ENCODE results near the gene GRIN1. TPM values are rescaled to one million over a fixed set of nuclear protein-coding genes. Genes with fewer than 3 reads are reported as not detected.

GRIN1 gene
- total RNA-seq, 4 donors from 2014 or later, result 0.14 TPM; not detected in 3

GRCh38 chr9:137206602-137207001 is 67.6 kb downstream of the GRIN1 start:
- TF ChIP-seq POLR2AphosphoS5 (IDR thresholded peaks at IDR 0.05) (no peak), POLR2A (IDR thresholded peaks at IDR 0.05) (no peak), EP300 (IDR thresholded peaks at IDR 0.05; ENCODE audit: low read depth) (no peak), CTCF (IDR thresholded peaks at IDR 0.05) (no peak)
- Histone ChIP-seq H3K36me3 (no peaks in the 10 kb centered on the region), H3K27ac (no peak overlapping the region), H3K4me1 (peaks cover 26 to 45% (median 35%) of the 10 kb centered on the region in 4 donors), H3K27me3 (no peaks in the 10 kb centered on the region), H3K9me3 (no peaks in the 10 kb centered on the region), H3K4me3 (peak overlapping the region in 1 of 4 donors; percentile 92)
- 60 to 74% methylated on average over 4 to 7 of the region's 7 CpGs for WGBS, 2 donors (ENCODE audit: low coverage in 1 of 2)
- in situ Hi-C loops (cut with MboI; ENCODE audit: low pct_ligation_motif_present in 1 of 4, low pct_unique_long_range_greater_than_20kb in 1 of 4, low sequenced_read_pairs in 3 of 4) (loop anchor here in 1 of 4 donors (25.0 kb wide), 1 partner anchor 94 kb away; the partner anchor contains the start of gene DPP7), intact Hi-C loops (cut with DNase I; ENCODE audit: low total_unique reads) (no loop called here)
- DNase-seq, result no peak

GRCh38 chr9:137211532-137211931 is 72.6 kb downstream of the GRIN1 start:
- DNase-seq, result no peak
- Histone ChIP-seq H3K4me1 (peaks cover 3 to 6% (median 4%) of the 10 kb centered on the region in 4 donors), H3K9me3 (no peaks in the 10 kb centered on the region), H3K36me3 (no peaks in the 10 kb centered on the region), H3K4me3 (no peak overlapping the region), H3K27ac (no peak overlapping the region), H3K27me3 (no peaks in the 10 kb centered on the region)
- in situ Hi-C loops (cut with MboI; ENCODE audit: low pct_ligation_motif_present in 1 of 4, low pct_unique_long_range_greater_than_20kb in 1 of 4, low sequenced_read_pairs in 3 of 4), result loop anchor here in 1 of 4 donors (25.0 kb wide), 1 partner anchor 99 kb away; the partner anchor contains the start of gene DPP7
- WGBS, 2 donors (ENCODE audit: low coverage in 1 of 2), result 82% methylated on average over 13 of the region's 13 CpGs; no CpG with 5 or more reads in 1 of the 2 donors
- intact Hi-C loops (cut with DNase I; ENCODE audit: low total_unique reads), result no loop called here
- TF ChIP-seq POLR2A (IDR thresholded peaks at IDR 0.05) (no peak), CTCF (IDR thresholded peaks at IDR 0.05) (no peak)

GRCh38 chr9:137212520-137212919 is 73.6 kb downstream of the GRIN1 start:
- no peaks in the 10 kb centered on the region for H3K9me3 ChIP-seq
- no peak overlapping the region for H3K27ac ChIP-seq
- intact Hi-C loops (cut with DNase I; ENCODE audit: low total_unique reads) (no loop called here), in situ Hi-C loops (cut with MboI; ENCODE audit: low pct_ligation_motif_present in 1 of 4, low pct_unique_long_range_greater_than_20kb in 1 of 4, low sequenced_read_pairs in 3 of 4) (loop anchor here in 1 of 4 donors (25.0 kb wide), 1 partner anchor 100 kb away; the partner anchor contains the start of gene DPP7)
- no peaks in the 10 kb centered on the region for H3K27me3 ChIP-seq
- TF ChIP-seq CTCF (IDR thresholded peaks at IDR 0.05), result no peak
- no peak for TF ChIP-seq POLR2A (IDR thresholded peaks at IDR 0.05)
- TF ChIP-seq POLR2AphosphoS5 (IDR thresholded peaks at IDR 0.05), result no peak
- no peak for TF ChIP-seq EP300 (IDR thresholded peaks at IDR 0.05; ENCODE audit: low read depth)
- no peak overlapping the region for H3K4me3 ChIP-seq
- peaks cover 0 to 10% (median 8%) of the 10 kb centered on the region in 4 donors for H3K4me1 ChIP-seq
- no peaks in the 10 kb centered on the region for H3K36me3 ChIP-seq
- DNase-seq, result no peak
- WGBS, 2 donors (ENCODE audit: low coverage in 1 of 2), result 75% methylated on average over 21 of the region's 21 CpGs; no CpG with 5 or more reads in 1 of the 2 donors

- H3K36me3 ChIP-seq, result no peaks in the 10 kb centered on the region
- peaks cover 0 to 19% (median 16%) of the 10 kb centered on the region in 4 donors for H3K4me1 ChIP-seq
- no peaks in the 10 kb centered on the region for H3K9me3 ChIP-seq
- TF ChIP-seq CTCF (IDR thresholded peaks at IDR 0.05), result peak in 1 of 5 experiments; percentile 10
- no peak for TF ChIP-seq POLR2A (IDR thresholded peaks at IDR 0.05)
- no peak for TF ChIP-seq EP300 (IDR thresholded peaks at IDR 0.05; ENCODE audit: low read depth)
- TF ChIP-seq POLR2AphosphoS5 (IDR thresholded peaks at IDR 0.05), result no peak
- no peak overlapping the region for H3K4me3 ChIP-seq
- DNase-seq, result no peak
- intact Hi-C loops (cut with DNase I; ENCODE audit: low total_unique reads), result no loop called here
- in situ Hi-C loops (cut with MboI; ENCODE audit: low pct_ligation_motif_present in 1 of 4, low pct_unique_long_range_greater_than_20kb in 1 of 4, low sequenced_read_pairs in 3 of 4), result loop anchor here in 1 of 4 donors (25.0 kb wide), 1 partner anchor 101 kb away; the partner anchor contains the start of gene DPP7
- no peak overlapping the region for H3K27ac ChIP-seq
- no peaks in the 10 kb centered on the region for H3K27me3 ChIP-seq
- 88% methylated on average over 49 of the region's 49 CpGs; no CpG with 5 or more reads in 1 of the 2 donors for WGBS, 2 donors (ENCODE audit: low coverage in 1 of 2)
These were observed 74.5 kb downstream of the GRIN1 start for GRCh38 chr9:137213160-137214060.
